Measurements from ENCODE around the gene CDHR4. TPM values are rescaled to one million over a fixed set of nuclear protein-coding genes. Genes with fewer than 3 reads are reported as not detected.

Gene CDHR4
- total RNA-seq, 2 donors from 2014 or later: not detected

GRCh38 chr3:49794926-49795905 is 4.5 kb downstream of the CDHR4 start:
- intact Hi-C loops (cut with DNase I): no loop called here
- Histone ChIP-seq H3K36me3 (no peaks in the 10 kb centered on the region), H3K9me3 (no peaks in the 10 kb centered on the region), H3K27ac (no peak overlapping the region), H3K4me1 (replicated peaks) (no peaks in the 10 kb centered on the region), H3K4me3 (no peak overlapping the region), H3K27me3 (replicated peaks; ENCODE audit: insufficient read depth) (no peaks in the 10 kb centered on the region)
- TF ChIP-seq, protein P1, sequence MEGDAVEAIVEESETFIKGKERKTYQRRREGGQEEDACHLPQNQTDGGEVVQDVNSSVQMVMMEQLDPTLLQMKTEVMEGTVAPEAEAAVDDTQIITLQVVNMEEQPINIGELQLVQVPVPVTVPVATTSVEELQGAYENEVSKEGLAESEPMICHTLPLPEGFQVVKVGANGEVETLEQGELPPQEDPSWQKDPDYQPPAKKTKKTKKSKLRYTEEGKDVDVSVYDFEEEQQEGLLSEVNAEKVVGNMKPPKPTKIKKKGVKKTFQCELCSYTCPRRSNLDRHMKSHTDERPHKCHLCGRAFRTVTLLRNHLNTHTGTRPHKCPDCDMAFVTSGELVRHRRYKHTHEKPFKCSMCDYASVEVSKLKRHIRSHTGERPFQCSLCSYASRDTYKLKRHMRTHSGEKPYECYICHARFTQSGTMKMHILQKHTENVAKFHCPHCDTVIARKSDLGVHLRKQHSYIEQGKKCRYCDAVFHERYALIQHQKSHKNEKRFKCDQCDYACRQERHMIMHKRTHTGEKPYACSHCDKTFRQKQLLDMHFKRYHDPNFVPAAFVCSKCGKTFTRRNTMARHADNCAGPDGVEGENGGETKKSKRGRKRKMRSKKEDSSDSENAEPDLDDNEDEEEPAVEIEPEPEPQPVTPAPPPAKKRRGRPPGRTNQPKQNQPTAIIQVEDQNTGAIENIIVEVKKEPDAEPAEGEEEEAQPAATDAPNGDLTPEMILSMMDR (IDR thresholded peaks at IDR 0.05): no peak
- no peak for TF ChIP-seq POLR2AphosphoS5 (IDR thresholded peaks at IDR 0.05)
- no peak for TF ChIP-seq POLR2A (IDR thresholded peaks at IDR 0.05)
- DNase-seq (ENCODE audit: low spot score): no peak
- WGBS: 83% methylated on average over 21 of the region's 24 CpGs

DNA sequence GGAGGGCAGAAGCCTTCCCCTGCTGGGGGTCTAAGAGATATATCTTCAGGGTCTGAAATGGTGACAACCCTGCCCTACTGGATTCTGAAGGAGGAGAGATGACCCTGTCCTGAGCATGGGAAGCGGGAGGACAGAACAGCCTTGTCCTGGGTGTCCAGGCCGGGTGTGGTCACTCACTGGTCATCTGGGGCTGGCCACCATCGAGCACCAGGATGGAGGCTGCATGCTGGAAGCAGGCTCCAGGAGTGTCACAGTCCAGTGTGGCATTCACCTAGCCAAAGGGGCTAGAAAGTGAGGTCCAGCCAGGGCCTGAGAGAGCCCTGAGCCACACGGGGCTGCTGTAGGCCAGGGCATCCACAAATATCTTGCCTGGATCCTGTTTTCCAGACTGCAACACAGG is 5.2 kb downstream of the CDHR4 start:
- Histone ChIP-seq H3K4me1 (replicated peaks) (no peaks in the 10 kb centered on the region), H3K27me3 (replicated peaks; ENCODE audit: insufficient read depth) (no peaks in the 10 kb centered on the region), H3K4me3 (no peak overlapping the region), H3K36me3 (no peaks in the 10 kb centered on the region), H3K27ac (no peak overlapping the region), H3K9me3 (no peaks in the 10 kb centered on the region)
- 86% methylated on average over 4 of the region's 4 CpGs for WGBS
- intact Hi-C loops (cut with DNase I): no loop called here
- no peak for DNase-seq (ENCODE audit: low spot score)
- TF ChIP-seq POLR2A (IDR thresholded peaks at IDR 0.05) (no peak), POLR2AphosphoS5 (IDR thresholded peaks at IDR 0.05) (no peak)
- TF ChIP-seq, protein P1 (IDR thresholded peaks at IDR 0.05): no peak

DNA sequence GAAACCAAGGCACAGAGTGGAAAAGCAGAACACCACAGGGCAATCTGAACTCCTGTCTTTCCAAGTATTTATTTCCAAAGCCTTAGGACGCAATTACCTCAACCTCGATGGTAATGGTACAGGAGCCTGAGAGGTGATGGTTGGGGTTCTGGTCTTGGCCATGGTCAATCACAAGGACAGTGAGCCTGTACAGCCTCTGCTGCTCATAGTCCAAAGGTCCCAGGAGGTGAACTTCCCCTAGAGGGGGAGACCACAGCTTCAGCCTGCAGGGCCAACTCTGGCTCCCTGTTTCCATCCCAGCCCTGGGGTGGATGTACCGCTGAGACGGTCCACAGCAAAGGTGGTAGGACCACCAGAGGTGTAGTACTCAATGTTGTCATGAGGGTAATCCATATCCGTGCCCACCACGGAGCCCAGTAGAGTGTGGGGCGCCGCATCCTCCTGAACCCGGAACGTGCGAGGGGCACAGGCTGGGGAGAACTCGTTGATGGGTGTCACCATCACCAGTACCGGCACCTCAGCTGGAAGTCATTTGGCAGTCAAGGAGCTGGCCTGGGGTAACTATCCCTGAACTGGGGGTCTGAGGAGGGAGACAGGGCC is 6.1 kb downstream of the CDHR4 start:
- no peak for DNase-seq (ENCODE audit: low spot score)
- WGBS: 98% methylated on average over 13 of the region's 13 CpGs
- Histone ChIP-seq H3K4me1 (replicated peaks) (no peaks in the 10 kb centered on the region), H3K36me3 (no peaks in the 10 kb centered on the region), H3K27ac (no peak overlapping the region), H3K9me3 (no peaks in the 10 kb centered on the region), H3K27me3 (replicated peaks; ENCODE audit: insufficient read depth) (no peaks in the 10 kb centered on the region), H3K4me3 (no peak overlapping the region)
- intact Hi-C loops (cut with DNase I): no loop called here
- TF ChIP-seq POLR2A (IDR thresholded peaks at IDR 0.05) (no peak), POLR2AphosphoS5 (IDR thresholded peaks at IDR 0.05) (no peak)
- TF ChIP-seq, protein P1 (IDR thresholded peaks at IDR 0.05): no peak

GRCh38 chr3:49792371-49793150 is 7.1 kb downstream of the CDHR4 start:
- no peak overlapping the region for H3K27ac ChIP-seq
- H3K9me3 ChIP-seq: no peaks in the 10 kb centered on the region
- TF ChIP-seq, protein P1 (IDR thresholded peaks at IDR 0.05): no peak
- TF ChIP-seq POLR2AphosphoS5 (IDR thresholded peaks at IDR 0.05) (no peak), POLR2A (IDR thresholded peaks at IDR 0.05) (no peak)
- WGBS: 92% methylated on average over 10 of the region's 10 CpGs
- no peaks in the 10 kb centered on the region for H3K4me1 ChIP-seq (replicated peaks)
- intact Hi-C loops (cut with DNase I): no loop called here
- no peaks in the 10 kb centered on the region for H3K27me3 ChIP-seq (replicated peaks; ENCODE audit: insufficient read depth)
- no peak for DNase-seq (ENCODE audit: low spot score)
- H3K36me3 ChIP-seq: no peaks in the 10 kb centered on the region
- H3K4me3 ChIP-seq: no peak overlapping the region
